Cardiac septum (tissue), 1 donor: ENCODE data around the gene VDR. TPM values are rescaled to one million over a fixed set of nuclear protein-coding genes. Genes with fewer than 3 reads are reported as not detected.
"Not testable (repeated sequence)": the region's sequence is repeated elsewhere in the genome, so short reads cannot be mapped to it uniquely, and the experiment has no call there.

Experiments
- DNase-seq: peaks from one replicate; pipeline ENCODE4 v3.0.0-alpha.2; 2020; ENCODE audit warnings: low spot score
- intact Hi-C: fragments of 100-400 bp; cut with DNase I; formaldehyde crosslinking; loops from one replicate; pipeline ENCODE4 v1.14.0; 2022
- total RNA-seq: library from RNA; stranded (reverse); fragmentation: NEBNext Ultra II Directional; extraction: Animal tissue kit (Norgen Biotek cat#: 25700); gene quantifications from one replicate; pipeline ENCODE4 v1.2.1, GENCODE V29; 2021
- donor health status: DM: no; HTN: no; CAD: no.

The VDR gene
- total RNA-seq, 1 donor from 2014 or later: 1.3 TPM

DNA sequence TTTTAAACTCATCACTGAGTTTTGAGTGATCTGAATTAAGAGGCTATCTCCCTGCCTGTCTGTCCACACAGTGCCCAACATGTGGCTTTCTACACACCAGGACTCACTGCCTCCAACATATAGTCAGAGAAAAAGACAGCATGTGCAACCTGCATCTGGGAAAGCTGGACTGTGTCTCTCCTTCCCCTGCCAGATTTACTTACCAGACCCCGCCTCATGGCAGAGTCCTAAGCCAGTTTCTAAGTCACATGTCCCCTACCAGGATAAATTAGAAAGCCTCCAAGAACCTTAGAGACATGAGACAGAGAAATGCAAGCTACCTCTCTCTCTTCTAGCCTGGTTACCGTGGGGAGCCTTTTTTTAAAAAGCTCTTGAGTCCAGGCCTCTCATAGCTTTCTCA, 82.4 kb downstream of the VDR start:
- DNase-seq: no peak
- intact Hi-C loops: no loop called here

GRCh38 chr12:47821346-47821706, 83.5 kb downstream of the VDR start:
- DNase-seq: no peak
- intact Hi-C loops: no loop called here

GRCh38 chr12:47820631-47821345, 84.0 kb downstream of the VDR start:
- peak; percentile 89 for DNase-seq
- intact Hi-C loops: no loop called here

GRCh38 chr12:47819896-47820630, 84.7 kb downstream of the VDR start, which contains the start of gene HDAC7:
Gene HDAC7, minus strand, starts transcription at chr12:47819903. Its CDS starts 118 bp downstream, at chr12:47819785.
- intact Hi-C loops: loop anchor here (2.0 kb wide), 1 partner anchor 19 kb away; no protein-coding TSS in a partner anchor
- peak; percentile 95 for DNase-seq

DNA sequence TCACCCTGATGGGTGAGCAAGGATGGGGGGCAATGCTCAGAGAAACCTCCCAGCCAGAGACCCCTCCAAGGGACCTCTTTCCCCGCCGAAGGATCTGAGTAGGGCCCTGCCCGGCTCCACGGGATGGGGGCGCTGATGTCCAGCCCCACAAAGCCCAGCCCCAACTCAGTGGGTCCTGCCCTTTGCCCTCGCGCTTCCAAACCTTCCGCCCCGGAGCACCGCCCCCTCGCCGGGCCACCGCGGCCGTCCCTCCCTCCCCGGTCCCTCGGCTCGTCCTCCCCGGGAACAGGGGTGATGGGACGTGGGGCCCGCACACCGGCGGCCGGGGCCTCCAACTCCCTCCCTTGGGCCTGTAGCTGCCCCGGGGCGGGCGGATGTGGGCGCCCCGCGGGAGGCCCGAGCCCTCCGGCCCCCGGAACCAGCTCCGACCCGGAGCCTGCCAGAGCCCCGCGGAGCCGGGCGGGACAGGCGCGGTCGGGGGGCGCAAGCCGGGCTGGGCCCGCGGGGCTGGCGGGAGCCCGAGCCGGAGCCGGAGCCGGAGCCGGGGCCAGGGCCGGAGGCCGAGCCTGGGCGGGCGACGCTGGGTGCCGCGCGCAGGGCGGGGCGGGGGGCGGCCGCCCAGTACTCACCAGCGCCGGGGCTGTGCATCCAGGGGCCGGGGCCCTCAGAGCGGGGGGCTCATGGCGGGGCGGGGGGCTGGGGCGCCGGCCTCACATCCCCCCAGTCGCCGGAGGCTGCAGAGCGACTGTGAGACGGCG, 85.5 kb downstream of the VDR start:
- intact Hi-C loops: loop anchor here (2.0 kb wide), 1 partner anchor 19 kb away; no protein-coding TSS in a partner anchor
- DNase-seq: peak; percentile 92

DNA sequence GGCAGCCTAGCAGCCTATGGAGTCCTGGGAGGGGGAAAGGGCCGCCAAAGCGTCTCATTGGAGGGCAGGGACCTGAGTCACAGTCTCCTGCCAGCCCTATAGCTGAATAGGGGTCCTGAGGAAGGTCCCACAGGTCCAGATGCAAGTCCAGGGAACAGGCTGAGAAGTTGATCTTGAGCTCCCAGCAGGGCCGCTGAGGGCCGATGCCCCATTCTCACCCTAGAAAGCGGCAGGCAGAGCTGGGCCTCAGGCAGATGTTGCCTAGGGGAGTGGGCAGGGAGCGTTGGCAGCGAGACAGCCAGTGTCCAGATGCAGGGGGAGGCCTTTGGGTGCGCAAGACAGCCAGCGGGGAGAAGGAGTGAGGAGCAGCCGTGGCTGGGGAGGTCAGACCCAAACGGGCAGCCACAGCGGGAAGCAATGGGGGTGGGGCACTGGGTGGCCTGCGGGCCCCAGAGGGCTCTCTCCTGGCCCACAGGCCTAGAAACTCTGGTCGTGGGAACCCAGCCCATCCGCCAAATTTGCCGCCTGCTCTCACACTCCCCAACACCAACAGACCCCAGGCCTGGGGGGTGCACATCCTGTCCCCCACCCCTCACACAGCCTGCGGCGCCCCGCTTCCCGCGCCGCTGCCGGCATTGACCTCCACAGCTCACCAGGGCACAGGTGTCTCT, 86.2 kb downstream of the VDR start:
- intact Hi-C loops: loop anchor here (2.0 kb wide), 1 partner anchor 18 kb away; no protein-coding TSS in a partner anchor

GRCh38 chr12:47818007-47818376, 86.8 kb downstream of the VDR start:
- DNase-seq: no peak
- intact Hi-C loops: loop anchor here (2.0 kb wide), 1 partner anchor 17 kb away; no protein-coding TSS in a partner anchor

More for the DNA sequence above, 86.2 kb downstream of the VDR start:
- peak; percentile 82 for DNase-seq

GRCh38 chr12:47817272-47818006, 87.4 kb downstream of the VDR start:
- intact Hi-C loops: loop anchor here (2.0 kb wide), 1 partner anchor 17 kb away; no protein-coding TSS in a partner anchor
- DNase-seq: no peak

DNA sequence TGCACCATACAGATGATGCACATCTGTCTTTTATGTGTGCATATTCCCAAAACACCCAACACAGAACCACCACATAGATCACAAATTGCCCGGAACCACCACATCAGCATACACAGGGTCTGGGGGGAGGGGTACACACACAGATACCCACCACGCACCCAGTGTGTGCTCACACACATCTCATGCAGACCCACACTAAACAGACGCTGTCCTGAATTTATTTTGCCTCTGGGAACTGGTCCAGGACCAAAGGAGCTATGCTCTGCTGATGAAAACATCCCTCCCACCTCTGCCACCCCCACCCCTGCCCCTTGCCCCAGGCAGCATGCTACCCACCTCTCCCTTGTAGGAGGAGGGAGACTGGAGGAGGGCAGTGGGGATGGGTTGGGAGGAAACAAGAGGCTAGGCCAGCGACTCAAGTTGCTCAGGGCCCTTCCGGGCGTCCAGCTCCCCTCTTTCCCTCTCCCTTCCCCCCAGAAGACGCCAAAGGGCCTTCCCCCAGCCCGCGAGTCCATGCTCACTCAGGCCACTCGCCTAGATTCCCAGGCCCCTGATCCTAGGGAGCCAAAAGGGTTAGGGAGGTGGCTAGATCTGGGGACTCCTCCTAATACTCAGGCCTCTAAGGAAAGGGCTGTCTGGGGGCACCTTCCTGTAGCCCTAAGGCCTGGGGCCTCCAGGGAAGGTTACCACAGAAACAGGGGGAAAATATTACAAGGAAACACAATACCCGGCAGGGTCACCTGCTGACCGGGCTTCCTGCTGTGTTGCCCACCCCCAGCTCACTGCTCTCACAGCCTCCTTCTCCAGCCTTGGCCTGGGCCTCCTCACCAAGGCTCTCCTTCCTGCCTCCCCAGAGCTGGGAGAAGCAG, 88.2 kb downstream of the VDR start:
- intact Hi-C loops: no loop called here
- no peak for DNase-seq

DNA sequence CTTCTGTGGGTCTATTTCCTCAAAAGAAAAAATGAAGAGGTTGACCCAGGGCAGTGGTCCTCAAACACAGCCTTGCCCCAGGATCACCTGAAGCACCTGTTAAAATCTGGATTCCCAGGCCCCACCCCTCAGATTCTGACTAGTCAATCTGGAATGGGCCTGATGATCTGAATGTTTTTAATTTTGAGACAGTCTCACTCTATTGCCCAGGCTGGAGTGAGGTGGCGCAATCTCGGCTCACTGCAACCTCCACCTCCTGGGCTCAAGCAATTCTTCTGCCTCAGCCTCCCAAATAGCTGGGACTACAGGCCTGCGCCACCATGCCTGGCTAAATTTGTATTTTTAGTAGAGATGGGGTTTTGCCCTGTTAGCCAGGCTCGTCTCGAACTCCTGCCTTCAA, 89.3 kb downstream of the VDR start:
- intact Hi-C loops, DNase-seq: not testable (repeated sequence)

GRCh38 chr12:47814539-47815170, 90.1 kb downstream of the VDR start:
- intact Hi-C loops: no loop called here
- DNase-seq: no peak

DNA sequence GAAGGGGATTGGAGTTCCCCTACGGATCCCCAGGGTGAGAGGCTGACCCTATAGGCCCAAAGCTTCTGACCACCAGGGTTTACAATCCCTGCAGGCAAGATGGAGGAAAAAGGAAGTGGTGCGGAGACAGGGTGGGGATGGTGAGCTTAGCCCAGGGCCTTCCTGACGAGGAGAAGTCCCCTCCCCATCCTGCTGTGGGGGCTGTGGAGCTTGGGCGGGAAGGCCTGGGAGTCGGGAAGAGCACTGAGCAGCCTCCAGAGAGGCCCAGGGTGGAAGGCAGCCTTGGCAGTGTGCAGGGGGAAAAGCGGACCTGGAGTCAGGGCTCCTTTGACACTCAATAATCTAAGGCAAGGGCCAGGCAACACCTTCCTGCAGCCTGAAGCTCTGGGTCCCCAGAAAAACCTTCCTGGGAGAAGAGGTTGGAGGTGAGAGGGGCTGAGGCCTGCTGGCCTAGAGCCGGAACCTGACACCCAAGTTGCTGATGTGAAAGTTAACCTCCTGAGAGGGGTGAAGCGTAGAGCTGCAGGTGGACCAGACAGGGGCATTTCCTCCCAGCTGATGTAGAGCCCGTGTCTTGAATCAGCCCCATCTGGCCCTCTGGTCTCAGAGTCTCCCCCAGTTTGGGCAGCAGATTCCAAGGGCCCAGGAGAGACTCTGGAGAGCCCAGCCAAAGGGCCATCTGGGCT, 91.1 kb downstream of the VDR start:
- intact Hi-C loops: no loop called here
- no peak for DNase-seq

GRCh38 chr12:47812797-47813510, 91.8 kb downstream of the VDR start:
- peak; percentile 97 for DNase-seq
- intact Hi-C loops: no loop called here

DNA sequence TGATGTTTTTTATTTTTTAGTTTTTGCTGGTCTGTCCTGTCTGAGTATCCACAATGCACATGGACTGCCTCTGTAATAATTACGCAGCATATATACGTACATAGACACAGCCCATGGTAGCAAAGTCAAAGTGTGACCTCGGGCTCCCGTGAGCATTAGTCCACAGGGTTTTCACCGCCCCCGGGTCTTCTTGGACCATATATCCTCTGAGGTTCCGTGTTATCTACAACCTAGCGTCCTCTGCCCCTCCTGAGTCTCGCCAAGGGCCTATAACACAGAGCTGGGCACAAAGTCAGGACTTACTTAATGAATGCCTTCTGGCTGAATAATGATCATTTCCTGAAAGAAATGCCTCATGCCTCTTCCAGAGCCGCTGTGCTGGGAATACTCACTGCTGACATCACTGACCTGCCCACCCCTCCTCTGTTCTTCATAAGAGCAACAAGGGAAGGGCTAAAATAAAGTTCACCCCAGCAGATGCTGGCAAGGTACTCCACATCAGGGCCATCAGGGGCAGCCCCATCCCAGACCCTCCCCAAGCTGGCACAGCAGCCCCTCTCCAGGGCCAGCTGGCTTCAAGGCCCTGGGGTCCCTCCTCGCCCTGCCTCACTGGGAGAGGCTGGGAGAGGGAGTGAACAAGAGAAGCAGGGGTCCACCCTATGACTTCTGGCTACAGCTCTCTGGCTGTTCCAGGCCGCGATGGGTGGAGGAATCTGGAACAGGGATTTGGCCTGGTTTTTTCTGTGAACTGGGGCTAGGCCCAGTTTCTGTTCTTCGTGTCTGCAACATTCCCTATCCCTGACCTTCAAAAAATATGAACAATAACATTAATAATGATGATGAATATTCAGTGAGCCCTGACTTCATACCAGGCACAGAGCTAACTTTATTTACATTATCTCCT, 93.0 kb downstream of the VDR start:
- no peak for DNase-seq
- intact Hi-C loops: no loop called here

- no peak for DNase-seq
- intact Hi-C loops: no loop called here
Observed at GRCh38 chr12:47811072-47811396, 93.8 kb downstream of the VDR start.
